Stimulated activated effector memory CD8-positive, alpha-beta T cell treated with anti-CD3 and anti-CD28 coated beads, Interleukin-12 subunit alpha, Interleukin-12 subunit beta, amount 100 ng/mL, for 72 hours (primary cell): ENCODE results near the gene SOBP.
"Not testable (repeated sequence)": the region's sequence is repeated elsewhere in the genome, so short reads cannot be mapped to it uniquely, and the experiment has no call there.

Source experiments
- ATAC-seq: fragments of 150-1000 bp; cut with Tn5 transposase; 2 replicates; pipeline ENCODE4 v1.10.0; 2021
- DNase-seq, 2 donors: peaks; one replicate each; pipeline ENCODE4 v3.0.0; 2021 to 2022; ENCODE audit warnings: low spot score in 2 of 2
- H3K27ac Mint-ChIP-seq: one replicate; pipeline ENCODE4 v1.8.0; 2022; ENCODE audit warnings: mild to moderate bottlenecking, mixed read lengths
- H3K36me3 Mint-ChIP-seq: one replicate; pipeline ENCODE4 v1.8.0; 2022; ENCODE audit warnings: mild to moderate bottlenecking, mixed read lengths
- H3K4me1 Mint-ChIP-seq: one replicate; pipeline ENCODE4 v1.8.0; 2022; ENCODE audit warnings: mixed read lengths
- H3K4me3 Mint-ChIP-seq: one replicate; pipeline ENCODE4 v1.8.0; 2022; ENCODE audit warnings: mild to moderate bottlenecking, mixed read lengths
- H3K9me3 Mint-ChIP-seq: one replicate; pipeline ENCODE4 v1.8.0; 2022; ENCODE audit warnings: mixed read lengths

Gene SOBP

DNA sequence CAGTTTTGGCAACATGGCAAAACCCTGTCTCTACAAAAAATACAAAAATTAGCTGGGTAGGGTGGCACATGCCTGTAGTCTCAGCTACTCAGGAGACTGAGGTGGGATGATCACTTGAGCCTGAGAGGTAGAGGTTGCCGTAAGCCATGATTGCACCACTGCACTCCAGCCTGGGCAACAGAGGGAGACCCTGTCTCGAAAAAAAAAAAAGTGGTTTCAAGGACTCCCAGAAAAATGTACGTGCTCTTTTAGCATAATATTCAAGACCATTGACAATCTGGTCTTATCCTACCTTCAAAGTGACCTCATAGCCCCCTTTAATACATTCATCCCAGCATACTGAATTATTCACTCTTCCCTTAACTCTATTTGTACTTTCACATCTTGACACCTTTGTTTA is 14.6 kb upstream of the SOBP start:
- ATAC-seq, H3K9me3 Mint-ChIP-seq, H3K27ac Mint-ChIP-seq, DNase-seq, H3K4me3 Mint-ChIP-seq, H3K4me1 Mint-ChIP-seq, H3K36me3 Mint-ChIP-seq: not testable (repeated sequence)

DNA sequence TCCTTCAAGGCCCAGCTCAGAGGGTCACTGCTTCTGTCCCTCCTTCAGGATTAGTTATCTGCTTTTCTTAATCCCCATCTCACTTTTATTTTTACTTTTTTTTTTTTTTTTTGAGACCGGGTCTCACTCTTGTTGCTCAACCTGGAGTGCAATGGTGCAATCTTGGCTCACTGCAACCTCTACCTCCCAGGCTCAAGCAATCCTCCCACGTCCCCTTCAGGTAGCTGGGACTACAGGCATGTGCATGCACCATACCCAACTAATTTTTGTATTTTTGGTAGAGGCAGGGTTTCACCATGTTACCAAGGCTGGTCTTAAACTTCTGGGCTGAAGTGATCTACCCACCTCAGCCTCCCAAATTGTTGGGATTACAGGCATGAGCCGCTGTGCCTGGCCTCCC is 14.1 kb upstream of the SOBP start:
- not testable (repeated sequence) for DNase-seq, H3K4me1 Mint-ChIP-seq, ATAC-seq, H3K9me3 Mint-ChIP-seq, H3K36me3 Mint-ChIP-seq, H3K27ac Mint-ChIP-seq, H3K4me3 Mint-ChIP-seq

DNA sequence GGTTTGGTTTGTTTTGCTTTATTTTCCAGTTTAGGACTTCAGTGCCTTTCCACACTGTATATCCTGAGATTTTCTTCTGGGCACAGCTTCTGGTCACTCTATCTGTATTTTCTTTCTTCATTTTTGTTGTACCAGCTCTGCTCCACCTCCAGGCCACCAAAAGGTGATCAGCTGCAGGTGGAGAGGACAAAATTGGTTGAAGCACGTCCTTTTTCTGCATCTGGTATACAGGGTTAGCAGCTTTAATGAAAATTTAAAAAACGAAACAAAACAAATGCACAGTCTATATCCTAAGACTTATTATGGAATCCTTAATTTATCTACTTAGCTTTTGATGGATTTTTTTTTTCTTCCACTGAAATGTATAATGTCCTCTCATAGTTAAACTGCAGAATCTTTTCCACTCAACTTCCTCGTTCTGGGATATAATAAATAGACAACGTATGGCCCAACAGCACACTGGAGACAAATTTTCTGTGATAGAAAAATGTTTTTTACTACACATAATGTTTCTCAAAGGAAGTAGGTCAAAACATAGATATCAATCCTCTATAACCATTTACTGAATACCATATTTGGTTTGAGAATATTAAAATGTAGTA is 10.7 kb upstream of the SOBP start:
- no peak for ATAC-seq
- no peaks in the 10 kb centered on the region for H3K36me3 Mint-ChIP-seq
- H3K27ac Mint-ChIP-seq, result no peak overlapping the region
- no peak for DNase-seq
- H3K9me3 Mint-ChIP-seq, result no peaks in the 10 kb centered on the region
- no peak overlapping the region for H3K4me3 Mint-ChIP-seq
- H3K4me1 Mint-ChIP-seq, result no peaks in the 10 kb centered on the region

DNA sequence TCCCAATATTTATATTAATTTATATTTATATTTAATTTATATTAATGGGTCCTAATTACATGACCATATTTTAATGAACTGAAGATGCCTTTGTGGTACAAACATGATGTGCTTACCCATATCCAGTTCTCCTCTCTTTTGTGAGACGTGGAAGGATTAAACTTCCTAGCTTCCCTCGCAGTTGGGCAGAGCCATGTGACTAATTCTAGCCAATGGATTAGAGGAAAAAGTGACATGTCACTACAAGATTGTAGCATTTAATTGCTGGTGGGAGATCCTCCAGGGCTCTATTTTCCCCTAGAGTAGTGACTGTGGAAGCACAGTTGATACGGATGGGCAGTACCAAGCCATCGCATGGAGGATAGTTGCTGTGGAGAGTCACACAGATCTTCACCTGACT is 4.8 kb upstream of the SOBP start:
- no peaks in the 10 kb centered on the region for H3K36me3 Mint-ChIP-seq
- no peaks in the 10 kb centered on the region for H3K9me3 Mint-ChIP-seq
- no peak for DNase-seq
- ATAC-seq, result no peak
- no peak overlapping the region for H3K4me3 Mint-ChIP-seq
- H3K4me1 Mint-ChIP-seq, result peaks cover 16% of the 10 kb centered on the region
- no peak overlapping the region for H3K27ac Mint-ChIP-seq

DNA sequence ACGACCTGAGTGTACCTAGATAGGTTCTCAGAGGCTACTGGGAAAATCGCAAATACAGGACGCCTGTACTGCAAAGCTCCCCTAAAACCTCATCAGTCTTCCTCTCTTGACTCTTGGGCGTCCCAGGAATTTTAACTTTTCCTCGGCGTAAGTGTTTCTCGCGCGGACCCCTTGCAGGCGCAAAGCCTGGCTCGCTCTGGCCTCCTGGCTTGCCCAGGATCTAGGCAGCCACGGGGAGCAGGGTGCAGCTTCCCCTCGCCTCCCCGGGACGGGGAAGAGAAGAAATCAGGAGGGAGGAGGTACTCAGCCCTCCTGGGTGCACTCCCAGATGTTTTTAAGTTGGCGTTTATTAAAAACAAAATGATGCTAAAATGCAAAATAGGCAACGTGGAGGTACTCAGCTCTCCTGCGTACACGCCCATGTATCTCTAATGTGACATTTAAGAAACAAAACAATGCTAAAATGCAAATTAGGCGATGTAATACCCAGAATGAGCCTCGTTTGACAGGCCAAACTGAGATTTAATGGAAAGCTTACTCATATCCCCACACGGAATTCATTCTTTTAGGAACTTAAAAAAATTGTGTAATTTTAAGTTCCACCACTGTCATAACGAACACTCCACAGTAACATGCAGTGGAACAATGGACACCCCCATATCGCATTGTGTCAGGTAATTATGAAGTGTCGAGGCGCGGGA is 1.6 kb upstream of the SOBP start:
- H3K27ac Mint-ChIP-seq, result peak overlapping the region; percentile 27
- no peak for DNase-seq
- H3K36me3 Mint-ChIP-seq, result no peaks in the 10 kb centered on the region
- H3K4me1 Mint-ChIP-seq, result peaks cover 23% of the 10 kb centered on the region
- ATAC-seq, result no peak
- no peaks in the 10 kb centered on the region for H3K9me3 Mint-ChIP-seq
- peak overlapping the region; percentile 87 for H3K4me3 Mint-ChIP-seq

DNA sequence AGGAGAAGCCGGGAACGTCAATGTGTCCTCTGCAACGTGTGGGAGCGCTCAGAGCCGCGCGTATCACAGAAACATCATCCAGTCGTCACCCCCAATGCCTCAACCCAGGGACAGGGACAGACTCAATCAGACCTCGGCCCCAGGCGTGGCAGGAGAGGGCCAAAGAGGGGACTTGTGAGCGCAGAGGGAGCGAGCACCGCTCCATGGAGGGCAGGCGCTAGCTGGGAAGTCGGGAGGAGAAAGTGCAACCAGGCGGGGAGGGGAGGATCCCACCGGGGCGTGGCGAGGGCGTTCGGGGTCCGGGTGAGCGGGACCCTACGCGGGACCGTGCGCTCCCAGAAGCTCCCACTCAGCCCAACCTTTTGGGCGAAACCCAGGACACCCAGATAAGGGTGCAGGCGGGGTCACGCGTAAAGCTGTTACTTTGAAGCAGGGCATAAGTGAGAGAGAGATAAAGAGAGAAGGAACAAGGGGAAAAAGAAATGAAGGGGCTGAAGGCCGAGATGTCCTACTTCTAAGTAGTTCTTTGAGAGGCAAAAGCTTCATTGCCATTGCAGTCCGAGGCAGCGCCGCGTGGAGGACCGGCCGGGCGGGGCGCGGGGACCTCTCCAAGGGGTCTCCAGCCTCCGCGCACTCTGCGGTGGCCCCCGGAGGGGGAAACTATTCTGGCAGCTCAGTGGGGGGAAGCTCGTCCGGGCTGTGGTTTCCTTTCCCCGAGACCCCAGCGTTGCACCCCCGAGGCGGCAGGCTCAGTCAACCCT is 862 bp upstream of the SOBP start:
- Mint-ChIP-seq H3K36me3 (no peaks in the 10 kb centered on the region), H3K27ac (peak overlapping the region; percentile 27), H3K4me1 (peaks cover 23% of the 10 kb centered on the region), H3K9me3 (no peaks in the 10 kb centered on the region), H3K4me3 (peak overlapping the region; percentile 87)
- ATAC-seq (peak; percentile 40), DNase-seq (peak; percentile 9 to 63)

DNA sequence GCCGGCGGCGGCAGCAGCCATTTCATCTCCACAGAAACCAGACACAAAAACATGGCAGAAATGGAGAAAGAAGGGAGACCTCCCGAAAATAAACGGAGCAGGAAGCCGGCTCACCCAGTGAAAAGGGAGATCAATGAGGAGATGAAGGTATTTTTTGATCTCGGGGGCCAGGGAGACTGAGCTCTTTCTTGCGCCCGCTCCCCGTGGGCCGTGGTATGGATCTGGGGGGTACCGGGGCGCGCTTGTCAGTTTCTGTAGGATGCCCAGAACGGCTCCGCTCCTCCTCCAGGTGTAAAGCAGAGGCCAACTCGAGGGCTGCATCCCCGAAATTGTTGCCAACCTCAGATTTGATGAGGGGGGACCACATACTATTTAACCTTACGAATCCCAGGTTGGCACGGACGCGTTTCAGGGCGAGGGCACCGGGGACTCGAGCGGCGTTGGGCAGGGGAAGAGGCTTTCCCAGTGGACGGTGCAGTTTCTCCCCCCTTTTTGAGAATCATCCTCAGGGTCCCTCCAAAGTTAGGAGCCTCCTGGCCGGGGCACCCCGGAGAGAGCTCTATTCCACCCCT is 735 bp downstream of the SOBP start:
- peaks cover 23% of the 10 kb centered on the region for H3K4me1 Mint-ChIP-seq
- no peak for ATAC-seq
- no peaks in the 10 kb centered on the region for H3K9me3 Mint-ChIP-seq
- H3K4me3 Mint-ChIP-seq, result peak overlapping the region; percentile 87
- peak in 1 of 2 donors; percentile 67 for DNase-seq
- H3K36me3 Mint-ChIP-seq, result no peaks in the 10 kb centered on the region
- H3K27ac Mint-ChIP-seq, result no peak overlapping the region

DNA sequence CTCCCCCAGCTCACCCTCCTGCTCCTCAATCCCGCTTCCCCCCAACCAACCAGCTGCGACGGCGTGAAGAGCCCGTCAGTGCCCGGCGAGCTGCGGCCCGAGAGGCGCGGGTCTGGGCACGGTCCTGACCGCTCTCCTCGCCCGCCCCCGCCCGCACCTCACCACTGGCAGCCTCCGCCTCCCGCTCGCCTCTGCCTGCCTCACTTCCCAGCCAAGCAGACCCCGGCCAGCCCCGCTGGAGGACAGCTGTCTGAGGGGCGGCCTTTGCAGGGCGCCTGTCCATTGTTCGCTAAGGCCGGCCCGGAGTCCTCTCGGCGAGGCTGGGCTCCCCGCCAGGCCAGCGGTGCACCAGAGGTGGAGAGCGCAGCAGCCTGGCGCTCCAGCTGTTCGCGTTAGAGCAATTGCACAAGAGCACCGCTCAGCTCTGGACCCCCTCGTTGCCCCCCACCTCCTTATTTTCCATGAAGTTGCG is 1.3 kb downstream of the SOBP start:
- Mint-ChIP-seq H3K4me1 (peaks cover 23% of the 10 kb centered on the region), H3K36me3 (no peaks in the 10 kb centered on the region), H3K9me3 (no peaks in the 10 kb centered on the region), H3K4me3 (peak overlapping the region; percentile 87), H3K27ac (no peak overlapping the region)
- ATAC-seq, result no peak
- DNase-seq, result peak in 1 of 2 donors; percentile 3

DNA sequence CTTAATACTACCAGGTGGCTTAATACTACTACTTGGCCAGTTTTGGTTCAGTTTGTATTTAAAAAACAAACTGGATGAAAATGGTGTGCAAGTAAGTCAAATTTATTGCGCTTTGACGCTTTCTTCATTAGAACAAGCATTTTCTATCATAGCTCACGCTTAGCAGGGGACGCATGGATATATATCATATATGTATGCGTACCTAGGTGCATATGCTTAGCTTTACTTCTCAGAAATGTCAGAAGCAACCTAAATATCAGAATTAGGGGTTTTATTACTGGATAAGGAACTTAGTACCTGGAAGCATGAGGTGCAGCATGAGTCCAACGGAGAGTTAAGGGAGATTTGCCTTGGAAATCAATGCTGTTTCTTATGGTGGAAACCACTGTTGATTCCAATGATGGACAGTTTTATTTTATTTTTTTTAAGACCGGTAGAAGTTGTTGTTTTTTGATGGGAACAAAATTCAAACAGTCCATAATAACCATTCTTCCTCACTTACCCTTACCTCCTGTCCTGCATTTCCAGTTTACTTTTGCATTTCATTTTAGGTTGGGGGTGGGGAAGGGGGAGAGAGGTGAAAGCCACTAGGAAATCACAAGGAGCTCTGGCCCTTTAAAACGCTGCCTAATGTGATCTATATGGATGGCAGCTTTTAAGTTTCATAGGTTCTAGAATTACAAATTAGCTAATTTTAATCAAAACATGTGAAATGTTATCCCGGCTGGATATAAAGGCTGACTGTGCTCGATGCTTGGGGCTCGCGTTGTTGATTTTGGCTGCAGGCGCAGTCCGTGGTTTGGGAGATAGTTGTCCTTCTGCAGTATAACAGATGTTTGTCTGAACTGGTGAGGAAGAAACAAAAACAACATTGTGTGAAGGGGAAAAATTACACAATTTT is 2.1 kb downstream of the SOBP start:
- DNase-seq (no peak), ATAC-seq (no peak)
- Mint-ChIP-seq H3K4me3 (peak overlapping the region; percentile 87), H3K27ac (no peak overlapping the region), H3K9me3 (no peaks in the 10 kb centered on the region), H3K4me1 (peaks cover 23% of the 10 kb centered on the region), H3K36me3 (no peaks in the 10 kb centered on the region)

DNA sequence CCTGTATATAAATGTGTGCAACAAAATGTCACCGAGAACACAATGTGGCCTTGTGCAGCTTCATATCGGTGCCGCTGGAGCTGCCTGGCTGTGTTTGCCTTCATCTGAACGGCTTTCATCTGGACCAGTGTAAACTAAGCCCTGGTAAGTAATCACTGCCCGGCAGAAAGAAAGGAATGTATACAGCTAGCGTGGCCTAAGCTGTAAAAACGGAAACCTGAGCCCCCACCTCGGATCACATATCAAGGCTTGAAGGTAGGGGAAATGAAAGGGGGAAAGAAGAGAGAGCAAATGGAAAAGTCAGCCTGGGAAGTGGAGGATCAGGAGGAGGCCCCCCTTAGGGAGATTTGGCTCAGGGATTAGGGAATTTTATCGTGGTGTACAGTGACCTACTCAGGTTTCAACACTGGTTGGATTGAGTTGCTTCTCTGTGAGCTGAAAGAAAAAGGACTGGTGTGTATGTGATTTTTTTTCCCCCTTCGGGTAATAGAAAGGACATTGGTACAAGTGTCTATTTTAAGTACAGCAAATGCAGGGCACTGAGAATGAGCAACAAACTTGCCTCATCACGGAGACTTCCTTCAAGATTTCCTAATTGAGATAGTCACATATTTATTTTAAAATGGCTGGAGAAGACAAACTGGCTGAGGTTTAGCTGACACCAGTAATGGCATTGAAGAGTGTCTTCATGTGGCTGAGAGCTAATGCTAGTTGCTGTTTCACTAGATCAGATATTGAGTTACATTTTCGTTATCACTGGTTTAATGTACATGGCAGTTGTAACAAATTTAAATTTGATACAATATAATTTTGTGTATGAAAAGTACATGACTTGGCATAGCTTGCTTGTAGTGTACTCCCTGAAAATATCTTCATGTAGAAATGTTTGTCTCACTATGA is 3.5 kb downstream of the SOBP start:
- H3K36me3 Mint-ChIP-seq, result no peaks in the 10 kb centered on the region
- ATAC-seq, result no peak
- H3K4me1 Mint-ChIP-seq, result peaks cover 16% of the 10 kb centered on the region
- H3K4me3 Mint-ChIP-seq, result no peak overlapping the region
- no peaks in the 10 kb centered on the region for H3K9me3 Mint-ChIP-seq
- DNase-seq, result no peak
- H3K27ac Mint-ChIP-seq, result no peak overlapping the region

DNA sequence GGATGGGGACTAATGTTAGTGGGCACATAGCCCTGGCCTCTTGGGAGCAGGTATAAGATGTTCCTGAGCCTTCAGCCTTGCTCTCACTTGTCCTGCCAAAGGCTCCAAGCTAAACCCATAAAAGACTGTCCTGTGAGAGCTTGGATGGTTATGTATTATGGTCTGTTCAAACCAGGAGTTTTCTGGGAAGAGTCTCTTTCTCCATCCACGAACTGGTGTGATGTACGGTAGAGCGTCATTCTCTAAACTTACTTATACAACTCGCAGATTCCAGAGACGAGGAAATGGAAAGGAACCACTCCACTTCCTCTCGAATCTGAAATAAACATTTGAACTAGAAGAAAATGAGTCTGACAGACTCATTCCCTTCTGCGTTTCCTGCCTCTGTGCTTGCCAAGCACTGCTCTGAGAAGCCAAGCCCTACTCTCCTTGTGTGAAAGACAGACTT is 5.3 kb downstream of the SOBP start:
- Mint-ChIP-seq H3K27ac (no peak overlapping the region), H3K4me3 (no peak overlapping the region), H3K4me1 (peaks cover 7% of the 10 kb centered on the region), H3K9me3 (no peaks in the 10 kb centered on the region), H3K36me3 (no peaks in the 10 kb centered on the region)
- no peak for ATAC-seq
- DNase-seq, result no peak

DNA sequence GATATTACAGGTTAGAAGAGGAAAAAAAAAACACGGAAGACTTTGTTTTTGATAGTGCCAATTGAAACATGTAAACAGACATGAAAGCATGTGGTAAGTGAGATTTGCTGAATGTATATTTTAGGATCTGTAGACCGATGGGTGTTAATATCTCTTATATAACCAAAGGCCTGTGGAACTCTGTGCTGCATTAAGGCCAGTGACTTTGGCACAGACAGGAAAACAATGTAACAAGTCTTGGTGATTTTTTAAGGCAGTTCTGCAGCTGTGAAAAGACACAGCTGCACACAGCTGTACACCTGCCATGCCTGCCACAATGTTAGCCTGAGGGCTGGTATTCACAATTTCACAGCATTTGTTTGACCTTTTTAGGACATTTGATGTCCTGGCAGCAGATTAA is 6.1 kb downstream of the SOBP start:
- H3K4me1 Mint-ChIP-seq, result peaks cover 7% of the 10 kb centered on the region
- no peak overlapping the region for H3K27ac Mint-ChIP-seq
- DNase-seq (no peak), ATAC-seq (no peak)
- H3K9me3 Mint-ChIP-seq, result no peaks in the 10 kb centered on the region
- H3K36me3 Mint-ChIP-seq, result no peaks in the 10 kb centered on the region
- H3K4me3 Mint-ChIP-seq, result no peak overlapping the region

DNA sequence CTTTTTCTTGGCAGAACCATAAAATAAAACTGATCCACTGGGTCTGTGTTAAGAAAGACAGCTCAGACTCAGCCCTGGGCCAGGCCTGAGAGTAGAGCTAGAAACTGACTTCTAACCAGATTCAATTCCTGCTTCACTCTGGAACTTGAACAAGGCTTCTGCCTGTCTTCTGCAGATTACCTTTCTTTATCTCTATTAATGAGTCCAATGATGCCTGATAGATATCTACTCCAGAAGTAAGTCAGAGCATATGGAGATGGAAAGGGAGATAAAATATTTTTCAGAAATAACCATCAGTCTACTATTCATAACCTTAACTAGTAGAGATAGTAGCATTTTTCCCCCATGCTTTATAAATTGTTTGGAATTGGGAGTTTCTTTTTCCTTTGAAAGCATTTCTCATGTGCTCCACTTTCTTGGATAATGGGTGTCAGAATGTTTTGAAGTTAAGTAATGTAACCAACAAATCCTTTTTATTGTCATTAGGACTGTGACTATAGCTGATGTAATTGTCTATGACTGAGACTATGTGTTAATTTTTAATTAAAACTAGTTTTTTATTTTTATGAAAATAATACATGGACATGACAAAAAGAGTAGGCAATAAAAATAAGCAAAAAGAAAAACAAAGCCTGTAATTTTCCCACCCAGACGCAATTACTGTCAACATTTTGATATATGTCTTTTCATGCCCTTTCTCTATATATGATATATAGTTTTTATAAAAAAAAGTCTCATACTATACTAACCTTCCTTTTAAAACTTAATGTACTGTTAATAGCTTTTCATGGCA is 7.2 kb downstream of the SOBP start:
- DNase-seq, result no peak
- Mint-ChIP-seq H3K4me3 (no peak overlapping the region), H3K9me3 (no peaks in the 10 kb centered on the region), H3K4me1 (no peaks in the 10 kb centered on the region), H3K27ac (no peak overlapping the region), H3K36me3 (no peaks in the 10 kb centered on the region)
- ATAC-seq, result no peak
